ENCODE results near the gene PSG7.
"Not testable (repeated sequence)": the region's sequence is repeated elsewhere in the genome, so short reads cannot be mapped to it uniquely, and the experiment has no call there.

The PSG7 gene

GRCh38 chr19:42937107-42937506 lies at the start of gene PSG7:
TSS of gene PSG7 (minus strand) at chr19:42937207. CDS start at chr19:42937076, 131 bp downstream.
- DNase-seq (ENCODE audit: low read depth in 3 of 3, low spot score in 1 of 3), result not testable (repeated sequence)

- DNase-seq (ENCODE audit: low read depth in 3 of 3, low spot score in 1 of 3), result no peak
Measured at GRCh38 chr19:42985588-42985987, 48.6 kb upstream of the PSG7 start.

GRCh38 chr19:42982111-42982510 lies 45.1 kb upstream of the PSG7 start:
- DNase-seq (ENCODE audit: low read depth in 3 of 3, low spot score in 1 of 3), result not testable (repeated sequence)

- DNase-seq (ENCODE audit: low read depth in 3 of 3, low spot score in 1 of 3), result not testable (repeated sequence)
Measured at GRCh38 chr19:42971451-42971850, 34.4 kb upstream of the PSG7 start.

- no peak for DNase-seq (ENCODE audit: low read depth in 3 of 3, low spot score in 1 of 3)
Measured at GRCh38 chr19:42965176-42965575, 28.2 kb upstream of the PSG7 start.

GRCh38 chr19:42961119-42961518 lies 24.1 kb upstream of the PSG7 start:
- no peak for DNase-seq (ENCODE audit: low read depth in 3 of 3, low spot score in 1 of 3)

- DNase-seq (ENCODE audit: low read depth in 3 of 3, low spot score in 1 of 3), result not testable (repeated sequence)
Measured at GRCh38 chr19:42952126-42952525, 15.1 kb upstream of the PSG7 start.

- DNase-seq (ENCODE audit: low read depth in 3 of 3, low spot score in 1 of 3), result not testable (repeated sequence)
Measured at GRCh38 chr19:42951476-42951875, 14.5 kb upstream of the PSG7 start.

- no peak for DNase-seq (ENCODE audit: low read depth in 3 of 3, low spot score in 1 of 3)
Measured at GRCh38 chr19:42942187-42942789, 5.3 kb upstream of the PSG7 start.

- DNase-seq (ENCODE audit: low read depth in 3 of 3, low spot score in 1 of 3), result not testable (repeated sequence)
Measured at GRCh38 chr19:42934726-42935125, 2.3 kb downstream of the PSG7 start.

GRCh38 chr19:42934183-42934582 lies 2.8 kb downstream of the PSG7 start:
- not testable (repeated sequence) for DNase-seq (ENCODE audit: low read depth in 3 of 3, low spot score in 1 of 3)

GRCh38 chr19:42933412-42933811 lies 3.6 kb downstream of the PSG7 start:
- not testable (repeated sequence) for DNase-seq (ENCODE audit: low read depth in 3 of 3, low spot score in 1 of 3)

GRCh38 chr19:42932485-42933101 lies 4.4 kb downstream of the PSG7 start:
- not testable (repeated sequence) for DNase-seq (ENCODE audit: low read depth in 3 of 3, low spot score in 1 of 3)

GRCh38 chr19:42930214-42930613 lies 6.8 kb downstream of the PSG7 start:
- DNase-seq (ENCODE audit: low read depth in 3 of 3, low spot score in 1 of 3), result peak in 1 of 3 donors; percentile 5

- no peak for DNase-seq (ENCODE audit: low read depth in 3 of 3, low spot score in 1 of 3)
Measured at GRCh38 chr19:42928896-42929295, 8.1 kb downstream of the PSG7 start.

- DNase-seq (ENCODE audit: low read depth in 3 of 3, low spot score in 1 of 3), result no peak
Measured at GRCh38 chr19:42926781-42927180, 10.2 kb downstream of the PSG7 start.

- not testable (repeated sequence) for DNase-seq (ENCODE audit: low read depth in 3 of 3, low spot score in 1 of 3)
Measured at GRCh38 chr19:42923106-42923505, 13.9 kb downstream of the PSG7 start.

- not testable (repeated sequence) for DNase-seq (ENCODE audit: low read depth in 3 of 3, low spot score in 1 of 3)
Measured at GRCh38 chr19:42920971-42921370, 16.0 kb downstream of the PSG7 start.

GRCh38 chr19:42919757-42920079 lies 17.3 kb downstream of the PSG7 start:
- no peak for DNase-seq (ENCODE audit: low read depth in 3 of 3, low spot score in 1 of 3)

GRCh38 chr19:42919070-42919756 lies 17.8 kb downstream of the PSG7 start:
- not testable (repeated sequence) for DNase-seq (ENCODE audit: low read depth in 3 of 3, low spot score in 1 of 3)

- not testable (repeated sequence) for DNase-seq (ENCODE audit: low read depth in 3 of 3, low spot score in 1 of 3)
Measured at GRCh38 chr19:42918377-42919069, 18.5 kb downstream of the PSG7 start.

GRCh38 chr19:42917634-42918033 lies 19.4 kb downstream of the PSG7 start, which contains the start of gene PSG6:
TSS of gene PSG6 (minus strand) at chr19:42917894. CDS start at chr19:42917792, 102 bp downstream.
- not testable (repeated sequence) for DNase-seq (ENCODE audit: low read depth in 3 of 3, low spot score in 1 of 3)

Measured in stimulated activated CD4-positive, alpha-beta T cell treated with anti-CD3 and anti-CD28 coated beads, TNF-alpha, amount 100 ng/mL, for 1 hour (primary cell).